Karpas-422 (cell line): ENCODE results near the gene DGLUCY. TPM values are rescaled to one million over a fixed set of nuclear protein-coding genes. Genes with fewer than 3 reads are reported as not detected.
"Not testable (repeated sequence)": the region's sequence is repeated elsewhere in the genome, so short reads cannot be mapped to it uniquely, and the experiment has no call there.

Experiments used
- DNase-seq: peaks from one replicate; pipeline ENCODE4 v3.0.0-alpha.2; 2015
- H2AFZ ChIP-seq: fragments of 200-600 bp; sonication (generic); 2 replicates; pipeline ENCODE4 v1.6.1; 2014; ENCODE audit warnings: antibody characterized with exemption, low read length, mixed read lengths
- H3K27ac ChIP-seq: fragments of 200-600 bp; sonication (generic); 2 replicates; pipeline ENCODE4 v1.5.1; 2014; ENCODE audit warnings: mild to moderate bottlenecking, low read length, moderate library complexity
- H3K27me3 ChIP-seq: fragments of 200-600 bp; sonication (generic); 2 replicates; pipeline ENCODE4 v1.6.1; 2014; ENCODE audit warnings: low read length, mixed read lengths
- H3K36me3 ChIP-seq: fragments of 200-600 bp; sonication (generic); 2 replicates; pipeline ENCODE4 v1.6.1; 2014; ENCODE audit warnings: low read length, mixed read lengths; ENCODE audit not compliant: insufficient read depth
- H3K4me1 ChIP-seq: fragments of 200-600 bp; sonication (generic); 2 replicates; pipeline ENCODE4 v1.6.1; 2014; ENCODE audit warnings: mild to moderate bottlenecking, low read length, mixed read lengths
- H3K4me2 ChIP-seq: fragments of 200-600 bp; sonication (generic); 2 replicates; pipeline ENCODE4 v1.6.1; 2014; ENCODE audit warnings: low read length, low read depth, mild to moderate bottlenecking; ENCODE audit not compliant: poor library complexity, severe bottlenecking
- H3K4me3 ChIP-seq: fragments of 200-600 bp; sonication (generic); 2 replicates; pipeline ENCODE4 v1.5.1; 2014; ENCODE audit warnings: mild to moderate bottlenecking, antibody characterized with exemption, low read length, mixed read lengths
- H3K79me2 ChIP-seq: fragments of 200-600 bp; sonication (generic); 2 replicates; pipeline ENCODE4 v1.6.1; 2014; ENCODE audit warnings: mild to moderate bottlenecking, low read length, mixed read lengths
- H3K9ac ChIP-seq: fragments of 200-600 bp; sonication (generic); 2 replicates; pipeline ENCODE4 v1.6.0; 2014; ENCODE audit warnings: low read length
- H3K9me2 ChIP-seq: fragments of 200-600 bp; sonication (generic), shearing (Covaris generic); replicated peaks from 2 replicates; pipeline ENCODE4 v1.6.0; 2014; ENCODE audit warnings: mild to moderate bottlenecking, low read length, moderate library complexity; ENCODE audit not compliant: insufficient read depth
- H3K9me3 ChIP-seq: fragments of 300-700, 200-600 bp; sonication (generic); 2 replicates; pipeline ENCODE4 v1.6.1; 2014; ENCODE audit warnings: low read length, mixed read lengths
- H4K20me1 ChIP-seq: fragments of 200-600 bp; sonication (generic); 2 replicates; pipeline ENCODE4 v1.6.1; 2014; ENCODE audit warnings: mild to moderate bottlenecking, antibody characterized with exemption, low read length, low read depth; ENCODE audit not compliant: insufficient read depth
- total RNA-seq: library from RNA; depleted of rRNA; stranded (reverse); fragments of >200 nt; shearing (Covaris generic); gene quantifications from 2 replicates; pipeline ENCODE4 v1.2.3, GENCODE V29; 2014; ENCODE audit warnings: low replicate concordance

DGLUCY gene
- total RNA-seq, 1 experiment from 2014 or later: 99.9 TPM

GRCh38 chr14:91082282-91082681 lies 31.6 kb upstream of the DGLUCY start:
- no peaks in the 10 kb centered on the region for H3K79me2 ChIP-seq
- no peak overlapping the region for H3K4me2 ChIP-seq
- H3K9me2 ChIP-seq: no peaks in the 10 kb centered on the region
- no peak overlapping the region for H3K4me3 ChIP-seq
- H3K4me1 ChIP-seq: no peaks in the 10 kb centered on the region
- H3K9ac ChIP-seq: no peak overlapping the region
- H3K27me3 ChIP-seq: no peaks in the 10 kb centered on the region
- no peak overlapping the region for H3K27ac ChIP-seq
- H3K9me3 ChIP-seq: no peaks in the 10 kb centered on the region
- no peaks in the 10 kb centered on the region for H4K20me1 ChIP-seq
- no peak for DNase-seq
- H2AFZ ChIP-seq: no peak overlapping the region
- H3K36me3 ChIP-seq: no peaks in the 10 kb centered on the region

GRCh38 chr14:91084516-91084915 lies 29.4 kb upstream of the DGLUCY start:
- H3K9me2 ChIP-seq: no peaks in the 10 kb centered on the region

GRCh38 chr14:91087470-91087869 lies 26.4 kb upstream of the DGLUCY start:
- H3K9me2 ChIP-seq, H3K79me2 ChIP-seq, H3K27ac ChIP-seq, H3K9me3 ChIP-seq, H3K4me3 ChIP-seq, H3K36me3 ChIP-seq, H3K4me2 ChIP-seq, H3K9ac ChIP-seq, H2AFZ ChIP-seq, H3K4me1 ChIP-seq, DNase-seq, H4K20me1 ChIP-seq, H3K27me3 ChIP-seq: not testable (repeated sequence)

More at GRCh38 chr14:91084516-91084915, 29.4 kb upstream of the DGLUCY start:
- Histone ChIP-seq H2AFZ (no peak overlapping the region), H3K27ac (no peak overlapping the region), H4K20me1 (no peaks in the 10 kb centered on the region), H3K9ac (no peak overlapping the region), H3K79me2 (no peaks in the 10 kb centered on the region), H3K4me2 (no peak overlapping the region), H3K27me3 (no peaks in the 10 kb centered on the region), H3K4me1 (no peaks in the 10 kb centered on the region), H3K36me3 (no peaks in the 10 kb centered on the region), H3K4me3 (no peak overlapping the region), H3K9me3 (no peaks in the 10 kb centered on the region)
- no peak for DNase-seq

- H3K9ac ChIP-seq: no peak overlapping the region
- no peaks in the 10 kb centered on the region for H3K4me1 ChIP-seq
- H2AFZ ChIP-seq: no peak overlapping the region
- no peak overlapping the region for H3K4me2 ChIP-seq
- no peaks in the 10 kb centered on the region for H3K9me2 ChIP-seq
- H3K9me3 ChIP-seq: no peaks in the 10 kb centered on the region
- no peaks in the 10 kb centered on the region for H3K36me3 ChIP-seq
- no peaks in the 10 kb centered on the region for H3K27me3 ChIP-seq
- no peaks in the 10 kb centered on the region for H3K79me2 ChIP-seq
- DNase-seq: no peak
- no peak overlapping the region for H3K27ac ChIP-seq
- H4K20me1 ChIP-seq: no peaks in the 10 kb centered on the region
- H3K4me3 ChIP-seq: no peak overlapping the region
These were observed 25.2 kb upstream of the DGLUCY start for GRCh38 chr14:91088585-91089235.

GRCh38 chr14:91089958-91090535 lies 23.8 kb upstream of the DGLUCY start:
- Histone ChIP-seq H3K9ac (no peak overlapping the region), H3K27ac (no peak overlapping the region), H3K9me2 (no peaks in the 10 kb centered on the region), H3K9me3 (no peaks in the 10 kb centered on the region), H2AFZ (no peak overlapping the region), H3K4me2 (no peak overlapping the region), H3K79me2 (no peaks in the 10 kb centered on the region), H3K4me3 (no peak overlapping the region), H3K36me3 (no peaks in the 10 kb centered on the region), H3K4me1 (no peaks in the 10 kb centered on the region), H3K27me3 (no peaks in the 10 kb centered on the region), H4K20me1 (no peaks in the 10 kb centered on the region)
- no peak for DNase-seq

GRCh38 chr14:91090743-91091142 lies 23.1 kb upstream of the DGLUCY start:
- H3K79me2 ChIP-seq: no peaks in the 10 kb centered on the region
- H3K36me3 ChIP-seq: no peaks in the 10 kb centered on the region
- no peaks in the 10 kb centered on the region for H3K4me1 ChIP-seq

GRCh38 chr14:91092073-91092472 lies 21.8 kb upstream of the DGLUCY start:
- no peak overlapping the region for H3K4me2 ChIP-seq
- no peak overlapping the region for H3K9ac ChIP-seq
- H3K27ac ChIP-seq: no peak overlapping the region
- no peaks in the 10 kb centered on the region for H3K4me1 ChIP-seq
- H3K4me3 ChIP-seq: no peak overlapping the region
- DNase-seq: no peak
- no peak overlapping the region for H2AFZ ChIP-seq
- 0 out of 2 replicates have a peak, but pooled peaks cover under 1% of the 10 kb centered on the region for H3K27me3 ChIP-seq
- no peaks in the 10 kb centered on the region for H3K9me2 ChIP-seq
- H3K9me3 ChIP-seq: no peaks in the 10 kb centered on the region
- no peaks in the 10 kb centered on the region for H3K79me2 ChIP-seq
- no peaks in the 10 kb centered on the region for H3K36me3 ChIP-seq
- no peaks in the 10 kb centered on the region for H4K20me1 ChIP-seq

More at GRCh38 chr14:91090743-91091142, 23.1 kb upstream of the DGLUCY start:
- Histone ChIP-seq H3K27me3 (no peaks in the 10 kb centered on the region), H3K27ac (no peak overlapping the region), H3K9me2 (no peaks in the 10 kb centered on the region), H3K9ac (no peak overlapping the region), H3K4me2 (no peak overlapping the region), H3K9me3 (no peaks in the 10 kb centered on the region), H3K4me3 (no peak overlapping the region), H2AFZ (no peak overlapping the region), H4K20me1 (no peaks in the 10 kb centered on the region)
- no peak for DNase-seq

- DNase-seq, H3K4me3 ChIP-seq, H3K9ac ChIP-seq, H3K9me3 ChIP-seq, H3K4me1 ChIP-seq, H3K27ac ChIP-seq, H3K36me3 ChIP-seq, H3K9me2 ChIP-seq, H3K79me2 ChIP-seq, H3K27me3 ChIP-seq, H3K4me2 ChIP-seq, H2AFZ ChIP-seq, H4K20me1 ChIP-seq: not testable (repeated sequence)
These were observed 20.0 kb upstream of the DGLUCY start for GRCh38 chr14:91093743-91094472.
